HepG2 (cell line): Measurements from ENCODE around the gene FAM217B. TPM values are rescaled to one million over a fixed set of nuclear protein-coding genes. Genes with fewer than 3 reads are reported as not detected.

Experiments
- AGO1 ChIP-seq: fragments of 200-400 bp; formaldehyde crosslinking; IDR thresholded peaks from 2 replicates; pipeline ENCODE4 v1.6.1; 2017; ENCODE audit warnings: mild to moderate bottlenecking, low read depth, low read length, moderate library complexity; ENCODE audit not compliant: poor library complexity, severe bottlenecking
- AHR ChIP-seq: IDR thresholded peaks from 2 replicates; pipeline ENCODE4 v1.6.1; 2018; ENCODE audit warnings: missing genetic modification reagents, missing compliant biosample characterization
- BCLAF1 ChIP-seq: fragments of 450-650 bp; IDR thresholded peaks from 2 replicates; pipeline ENCODE4 v1.6.1; 2017; ENCODE audit warnings: mild to moderate bottlenecking
- BHLHE40 ChIP-seq: IDR thresholded peaks from 2 replicates; pipeline ENCODE4 v1.6.1; 2011; ENCODE audit warnings: low read length, improper control_type of control experiment
- BRCA1 ChIP-seq: sonication (generic); formaldehyde crosslinking; IDR thresholded peaks from 2 replicates; pipeline ENCODE4 v1.4.0; 2020; ENCODE audit warnings: missing genetic modification reagents
- GLI4 ChIP-seq: sonication (generic); formaldehyde crosslinking; IDR thresholded peaks from 2 replicates; pipeline ENCODE4 v1.5.1; 2020; ENCODE audit warnings: missing genetic modification reagents, mild to moderate bottlenecking, moderate library complexity, borderline replicate concordance
- KMT2B ChIP-seq: IDR thresholded peaks from 2 replicates; pipeline ENCODE4 v1.6.1; 2016; ENCODE audit warnings: missing genetic modification reagents, missing compliant biosample characterization
- PAX8 ChIP-seq: sonication (generic); formaldehyde crosslinking; IDR thresholded peaks from 2 replicates; pipeline ENCODE4 v1.8.0; 2022; ENCODE audit warnings: mild to moderate bottlenecking, missing genetic modification reagents, borderline replicate concordance
- RXRB ChIP-seq: IDR thresholded peaks from 2 replicates; pipeline ENCODE4 v1.6.1; 2016; ENCODE audit warnings: borderline replicate concordance, missing genetic modification reagents, missing compliant biosample characterization
- STAG1 ChIP-seq: sonication (generic); formaldehyde crosslinking; IDR thresholded peaks from 2 replicates; pipeline ENCODE4 v1.4.0; 2020; ENCODE audit warnings: missing genetic modification reagents
- THYN1 ChIP-seq: sonication (generic); formaldehyde crosslinking; IDR thresholded peaks from 2 replicates; pipeline ENCODE4 v1.8.1; 2023; ENCODE audit warnings: low read depth, mild to moderate bottlenecking, moderate library complexity, missing genetic modification reagents, borderline replicate concordance
- ZBTB43 ChIP-seq: sonication (generic); formaldehyde crosslinking; conservative IDR thresholded peaks from 2 replicates; pipeline ENCODE4 v1.4.0; 2020; ENCODE audit warnings: missing genetic modification reagents
- ZBTB49 ChIP-seq: sonication (generic); formaldehyde crosslinking; IDR thresholded peaks from 2 replicates; pipeline ENCODE4 v1.4.0; 2020; ENCODE audit warnings: missing genetic modification reagents, borderline replicate concordance
- ZMYM4 ChIP-seq: sonication (generic); formaldehyde crosslinking; IDR thresholded peaks from 2 replicates; pipeline ENCODE4 v1.8.1; 2023; ENCODE audit warnings: mild to moderate bottlenecking, missing genetic modification reagents
- ZNF362 ChIP-seq: sonication (generic); formaldehyde crosslinking; IDR thresholded peaks from 2 replicates; pipeline ENCODE4 v1.4.0; 2020; ENCODE audit warnings: missing genetic modification reagents, mild to moderate bottlenecking, borderline replicate concordance
- ZNF451 ChIP-seq: sonication (generic); formaldehyde crosslinking; IDR thresholded peaks from 2 replicates; pipeline ENCODE4 v1.5.0; 2020; ENCODE audit warnings: mild to moderate bottlenecking, missing genetic modification reagents
- ZNF563 ChIP-seq: sonication (generic); formaldehyde crosslinking; IDR thresholded peaks from 2 replicates; pipeline ENCODE4 v1.8.0; 2022; ENCODE audit warnings: mild to moderate bottlenecking, moderate library complexity, missing genetic modification reagents
- ZNF614 ChIP-seq: IDR thresholded peaks from 2 replicates; pipeline ENCODE4 v1.6.1; 2018; ENCODE audit warnings: missing biosample characterization, missing genetic modification reagents, inconsistent platforms, borderline replicate concordance
- ZNF704 ChIP-seq: sonication (generic); formaldehyde crosslinking; IDR thresholded peaks from 2 replicates; pipeline ENCODE4 v1.8.1; 2023; ENCODE audit warnings: mild to moderate bottlenecking, inconsistent platforms, moderate library complexity, missing genetic modification reagents, borderline replicate concordance
- ZNF850 ChIP-seq: sonication (generic); formaldehyde crosslinking; conservative IDR thresholded peaks from 2 replicates; pipeline ENCODE4 v1.9.0; 2021; ENCODE audit warnings: mild to moderate bottlenecking, missing genetic modification reagents
- polyA plus RNA-seq, 8 experiments: library from polyadenylated mRNA; depleted of rRNA in 3 of 8; stranded (reverse) in 7 of 8; unstranded in 1 of 8; fragments of >200 nt; fragmentation: Illumina TruSeq in 4 of 8; extraction: Trizol in 4 of 8; gene quantifications; 2 replicates each; pipeline versions ENCODE4 v1.2.1 to v1.2.3, GENCODE V29; 2011 to 2016; ENCODE audit warnings: low read depth in 4 of 8, missing spikeins in 1 of 8, mixed read lengths in 1 of 8; ENCODE audit not compliant: insufficient read depth in 1 of 8
- total RNA-seq, 5 experiments: library from RNA; depleted of rRNA; stranded (reverse); fragments of >200 nt; fragmentation: Illumina TruSeq; extraction: Trizol; gene quantifications; 2 replicates each; pipeline ENCODE4 v1.2.3, GENCODE V29; 2016; ENCODE audit warnings: low read depth in 1 of 5

FAM217B gene
- total and polyA plus RNA-seq, 2 of the 13 experiments (the other 11 are each of a cell fraction or from before 2014, with no cell fraction given) = 11.1 to 14.3 TPM

- TF ChIP-seq BCLAF1 (no peak), ZNF704 (CRISPR knock-in tag) (0 out of 2 replicates have a peak, but pooled peaks have one; percentile 35), ZNF614 (CRISPR knock-in tag) (no peak), ZMYM4 (CRISPR knock-in tag) (0 out of 2 replicates have a peak, but pooled peaks have one; percentile 53), THYN1 (no peak), ZNF850 (CRISPR knock-in tag) (no peak), PAX8 (CRISPR knock-in tag) (0 out of 2 replicates have a peak, but pooled peaks have one; percentile 49), ZNF451 (CRISPR knock-in tag) (0 out of 2 replicates have a peak, but pooled peaks have one; percentile 42), AHR (no peak), STAG1 (CRISPR knock-in tag) (peak; percentile 33; the same call in 1 of the 2 replicates), BRCA1 (CRISPR knock-in tag) (no peak; the same call in 1 of the 2 replicates), ZNF563 (CRISPR knock-in tag) (0 out of 2 replicates have a peak, but pooled peaks have one; percentile 55), ZBTB49 (CRISPR knock-in tag) (no peak), GLI4 (CRISPR knock-in tag) (peak; percentile 54; the same call in 1 of the 2 replicates), BHLHE40 (no peak), AGO1 (peak; percentile 69), ZNF362 (CRISPR knock-in tag) (no peak), KMT2B (0 out of 2 replicates have a peak, but pooled peaks have one; percentile 34), RXRB (CRISPR knock-in tag) (no peak), ZBTB43 (CRISPR knock-in tag) (no peak)
Measured at GRCh38 chr20:59933849-59934585, 6.2 kb upstream of the FAM217B start (continued).
